ENCODE measurements around the gene TTBK2. TPM values are rescaled to one million over a fixed set of nuclear protein-coding genes. Genes with fewer than 3 reads are reported as not detected.

The TTBK2 gene
- total and polyA plus RNA-seq, 2 donors (not counting 1 experiment from before 2014, with no cell fraction given): 4.3 to 39.6 TPM

GRCh38 chr15:42749266-42749665, 171.3 kb downstream of the TTBK2 start:
- Mint-ChIP-seq H3K27ac (no peak overlapping the region), H3K4me1 (no peaks in the 10 kb centered on the region), H3K4me3 (no peak overlapping the region), H3K27me3 (no peaks in the 10 kb centered on the region), H3K9me3 (ENCODE audit: insufficient read depth) (no peaks in the 10 kb centered on the region)
- no peak overlapping the region for H3K9ac ChIP-seq (ENCODE audit: low read length)
- no peak overlapping the region for H3K27ac ChIP-seq (ENCODE audit: low read length in 2 of 2)
- H3K79me2 ChIP-seq (ENCODE audit: control insufficient read depth, insufficient read depth, low read length): no peaks in the 10 kb centered on the region
- ChIA-PET POLR2A (no interaction called here), CTCF (interaction anchor here (1.4 kb wide), 1 partner anchor 11 kb away, joined by 3 read pairs; no protein-coding TSS in a partner anchor)
- H3K4me1 ChIP-seq (ENCODE audit: control insufficient read depth in 2 of 2, insufficient read depth in 2 of 2, low read length in 2 of 2): no peaks in the 10 kb centered on the region
- ATAC-seq (ENCODE audit: low read depth) (no peak), DNase-seq (no peak)
- no peak for TF ChIP-seq EZH2 (IDR thresholded peaks at IDR 0.05; ENCODE audit: borderline replicate concordance, insufficient read depth, low read depth, low read length, poor library complexity, severe bottlenecking)
- no peak for TF ChIP-seq CTCF (IDR thresholded peaks at IDR 0.05)
- no peaks in the 10 kb centered on the region for H4K20me1 ChIP-seq (ENCODE audit: control insufficient read depth, insufficient read depth, low read length, poor library complexity, severe bottlenecking)
- 100% methylated on average over 1 of the region's 1 CpG for WGBS (ENCODE audit: insufficient coverage)
- H3K36me3 ChIP-seq (replicated peaks in 1 of 2; ENCODE audit: control extremely low read depth in 1 of 2, control insufficient read depth in 1 of 2, extremely low read depth in 1 of 2, insufficient read depth in 2 of 2, low read length in 1 of 2): peaks cover 10 to 24% of the 10 kb centered on the region in 2 experiments
- no peaks in the 10 kb centered on the region for H3K27me3 ChIP-seq (replicated peaks in 1 of 4; ENCODE audit: control extremely low read depth in 1 of 4, control insufficient read depth in 3 of 4, insufficient read depth in 4 of 4, low read length in 3 of 4)
- no peak overlapping the region for H3K4me3 ChIP-seq (ENCODE audit: control extremely low read depth in 1 of 5, extremely low read depth in 1 of 5, insufficient read depth in 1 of 5, low read depth in 2 of 5, low read length in 4 of 5)
- intact Hi-C loops (cut with micrococcal nuclease): no loop called here
- no peak overlapping the region for H3K4me2 ChIP-seq (replicated peaks; ENCODE audit: low read depth, low read length, poor library complexity, severe bottlenecking)
- peaks cover 2 to 8% (median 4%) of the 10 kb centered on the region in 3 donors for H3K9me3 ChIP-seq (ENCODE audit: control extremely low read depth in 1 of 3, control insufficient read depth in 2 of 3, insufficient read depth in 1 of 3, low read length in 2 of 3)
- no peak overlapping the region for H2AFZ ChIP-seq (ENCODE audit: insufficient read depth, low read depth, low read length, poor library complexity, severe bottlenecking)

GRCh38 chr15:42744195-42744594, 176.4 kb downstream of the TTBK2 start:
- Histone ChIP-seq H3K79me2 (ENCODE audit: control insufficient read depth, insufficient read depth, low read length) (no peaks in the 10 kb centered on the region), H3K9ac (ENCODE audit: low read length) (no peak overlapping the region), H3K4me2 (replicated peaks; ENCODE audit: low read depth, low read length, poor library complexity, severe bottlenecking) (no peak overlapping the region), H3K36me3 (replicated peaks in 1 of 2; ENCODE audit: control extremely low read depth in 1 of 2, control insufficient read depth in 1 of 2, extremely low read depth in 1 of 2, insufficient read depth in 2 of 2, low read length in 1 of 2) (peaks cover 5 to 6% of the 10 kb centered on the region in 2 experiments), H3K27ac (ENCODE audit: low read length in 2 of 2) (no peak overlapping the region), H3K27me3 (replicated peaks in 1 of 4; ENCODE audit: control extremely low read depth in 1 of 4, control insufficient read depth in 3 of 4, insufficient read depth in 4 of 4, low read length in 3 of 4) (no peaks in the 10 kb centered on the region), H3K4me3 (ENCODE audit: control extremely low read depth in 1 of 5, extremely low read depth in 1 of 5, insufficient read depth in 1 of 5, low read depth in 2 of 5, low read length in 4 of 5) (no peak overlapping the region), H4K20me1 (ENCODE audit: control insufficient read depth, insufficient read depth, low read length, poor library complexity, severe bottlenecking) (no peaks in the 10 kb centered on the region), H2AFZ (ENCODE audit: insufficient read depth, low read depth, low read length, poor library complexity, severe bottlenecking) (no peak overlapping the region), H3K9me3 (ENCODE audit: control extremely low read depth in 1 of 3, control insufficient read depth in 2 of 3, insufficient read depth in 1 of 3, low read length in 2 of 3) (no peaks in the 10 kb centered on the region), H3K4me1 (ENCODE audit: control insufficient read depth in 2 of 2, insufficient read depth in 2 of 2, low read length in 2 of 2) (no peaks in the 10 kb centered on the region)
- Mint-ChIP-seq H3K27ac (no peak overlapping the region), H3K4me1 (no peaks in the 10 kb centered on the region), H3K9me3 (ENCODE audit: insufficient read depth) (no peaks in the 10 kb centered on the region), H3K27me3 (no peaks in the 10 kb centered on the region), H3K4me3 (no peak overlapping the region)
- ATAC-seq (ENCODE audit: low read depth): no peak
- CTCF ChIA-PET: no interaction called here
- intact Hi-C loops (cut with micrococcal nuclease): no loop called here
- no peak for TF ChIP-seq CTCF (IDR thresholded peaks at IDR 0.05)
- no peak for TF ChIP-seq EZH2 (IDR thresholded peaks at IDR 0.05; ENCODE audit: borderline replicate concordance, insufficient read depth, low read depth, low read length, poor library complexity, severe bottlenecking)
- WGBS (ENCODE audit: insufficient coverage): no CpG with 5 or more reads among the region's 1 CpG
- no peak for DNase-seq
- POLR2A ChIA-PET: no interaction called here

All from B cell (primary cell).